ENCODE measurements around the gene PRKRA. TPM values are rescaled to one million over a fixed set of nuclear protein-coding genes. Genes with fewer than 3 reads are reported as not detected.

The PRKRA gene
- total and polyA plus RNA-seq, 2 donors (not counting 1 experiment from before 2014, with no cell fraction given), result 27.0 to 71.9 TPM

DNA sequence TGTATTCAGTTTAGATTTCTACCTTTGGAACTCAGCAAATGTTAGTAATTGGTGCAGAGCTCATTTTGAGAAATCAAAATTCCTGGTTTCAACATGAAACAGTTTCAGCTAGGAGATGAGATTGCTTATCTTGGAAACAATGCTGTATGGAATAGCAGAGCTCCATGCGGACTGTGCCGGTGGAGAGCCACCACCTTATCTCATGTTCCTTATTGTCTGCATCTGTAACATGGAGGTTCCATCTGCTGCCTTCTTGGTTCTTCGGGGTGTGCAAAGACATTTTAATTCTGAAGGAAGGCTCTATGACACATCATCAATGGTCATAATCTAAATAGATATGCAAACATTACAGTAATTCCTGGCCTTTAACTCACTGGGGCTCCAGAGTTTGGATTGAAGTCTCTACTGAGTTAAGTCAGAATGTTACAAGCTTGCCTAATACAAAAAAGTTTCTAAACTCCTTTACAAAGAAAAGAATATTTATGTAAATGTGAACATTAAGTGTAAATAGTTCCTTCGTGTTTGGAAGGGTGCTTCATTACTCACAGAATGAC lies 65.3 kb downstream of the PRKRA start:
- no peak for DNase-seq
- Histone ChIP-seq H4K20me1 (ENCODE audit: control insufficient read depth, insufficient read depth, low read length, poor library complexity, severe bottlenecking) (no peaks in the 10 kb centered on the region), H3K9ac (ENCODE audit: low read length) (no peak overlapping the region), H3K79me2 (ENCODE audit: control insufficient read depth, insufficient read depth, low read length) (no peaks in the 10 kb centered on the region), H2AFZ (ENCODE audit: insufficient read depth, low read depth, low read length, poor library complexity, severe bottlenecking) (no peak overlapping the region), H3K36me3 (replicated peaks in 1 of 2; ENCODE audit: control extremely low read depth in 1 of 2, control insufficient read depth in 1 of 2, extremely low read depth in 1 of 2, insufficient read depth in 2 of 2, low read length in 1 of 2) (no peaks in the 10 kb centered on the region), H3K27me3 (replicated peaks in 1 of 4; ENCODE audit: control extremely low read depth in 1 of 4, control insufficient read depth in 3 of 4, insufficient read depth in 4 of 4, low read length in 3 of 4) (no peaks in the 10 kb centered on the region), H3K4me3 (ENCODE audit: control extremely low read depth in 1 of 5, extremely low read depth in 1 of 5, insufficient read depth in 1 of 5, low read depth in 2 of 5, low read length in 4 of 5) (no peak overlapping the region), H3K4me1 (ENCODE audit: control insufficient read depth in 2 of 2, insufficient read depth in 2 of 2, low read length in 2 of 2) (no peaks in the 10 kb centered on the region), H3K4me2 (replicated peaks; ENCODE audit: low read depth, low read length, poor library complexity, severe bottlenecking) (no peak overlapping the region), H3K9me3 (ENCODE audit: control extremely low read depth in 1 of 3, control insufficient read depth in 2 of 3, insufficient read depth in 1 of 3, low read length in 2 of 3) (no peaks in the 10 kb centered on the region), H3K27ac (ENCODE audit: low read length in 2 of 2) (no peak overlapping the region)
- H3K4me3 Mint-ChIP-seq, result no peak overlapping the region
- intact Hi-C loops (cut with micrococcal nuclease), result no loop called here
- CTCF ChIA-PET, result interaction anchor here (1.1 kb wide), 1 partner anchor 9 kb away, joined by 4 read pairs; no protein-coding TSS in a partner anchor
- no CpG with 5 or more reads among the region's 4 CpGs for WGBS (ENCODE audit: insufficient coverage)
- ATAC-seq (ENCODE audit: low read depth), result no peak
- TF ChIP-seq, protein P1, sequence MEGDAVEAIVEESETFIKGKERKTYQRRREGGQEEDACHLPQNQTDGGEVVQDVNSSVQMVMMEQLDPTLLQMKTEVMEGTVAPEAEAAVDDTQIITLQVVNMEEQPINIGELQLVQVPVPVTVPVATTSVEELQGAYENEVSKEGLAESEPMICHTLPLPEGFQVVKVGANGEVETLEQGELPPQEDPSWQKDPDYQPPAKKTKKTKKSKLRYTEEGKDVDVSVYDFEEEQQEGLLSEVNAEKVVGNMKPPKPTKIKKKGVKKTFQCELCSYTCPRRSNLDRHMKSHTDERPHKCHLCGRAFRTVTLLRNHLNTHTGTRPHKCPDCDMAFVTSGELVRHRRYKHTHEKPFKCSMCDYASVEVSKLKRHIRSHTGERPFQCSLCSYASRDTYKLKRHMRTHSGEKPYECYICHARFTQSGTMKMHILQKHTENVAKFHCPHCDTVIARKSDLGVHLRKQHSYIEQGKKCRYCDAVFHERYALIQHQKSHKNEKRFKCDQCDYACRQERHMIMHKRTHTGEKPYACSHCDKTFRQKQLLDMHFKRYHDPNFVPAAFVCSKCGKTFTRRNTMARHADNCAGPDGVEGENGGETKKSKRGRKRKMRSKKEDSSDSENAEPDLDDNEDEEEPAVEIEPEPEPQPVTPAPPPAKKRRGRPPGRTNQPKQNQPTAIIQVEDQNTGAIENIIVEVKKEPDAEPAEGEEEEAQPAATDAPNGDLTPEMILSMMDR (IDR thresholded peaks at IDR 0.05), result no peak
- TF ChIP-seq EZH2 (IDR thresholded peaks at IDR 0.05; ENCODE audit: borderline replicate concordance, insufficient read depth, low read depth, low read length, poor library complexity, severe bottlenecking), result no peak
- H3K4me1 Mint-ChIP-seq, result no peaks in the 10 kb centered on the region
- H3K27me3 Mint-ChIP-seq, result peaks cover 3% of the 10 kb centered on the region
- H3K27ac Mint-ChIP-seq, result no peak overlapping the region
- no peaks in the 10 kb centered on the region for H3K9me3 Mint-ChIP-seq (ENCODE audit: insufficient read depth)
- POLR2A ChIA-PET, result no interaction called here

DNA sequence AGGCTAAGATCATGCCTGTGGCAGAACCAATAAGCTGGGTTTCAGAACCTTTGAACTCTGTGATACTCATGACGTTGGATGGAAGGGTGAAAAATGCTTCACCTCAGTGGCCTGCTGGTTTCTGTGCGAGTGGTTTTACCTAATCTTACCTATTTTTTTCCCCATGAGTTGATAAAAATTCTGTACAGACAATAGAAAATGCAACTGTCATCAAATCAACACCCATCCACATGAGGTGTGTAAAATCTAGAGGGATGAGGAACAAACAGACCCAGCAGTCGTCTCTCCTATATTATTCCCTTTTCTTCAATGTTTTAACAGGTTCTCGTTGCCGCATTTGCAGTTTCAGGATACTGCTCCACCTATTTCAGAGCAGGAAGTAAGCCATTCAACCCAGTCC lies 67.3 kb downstream of the PRKRA start:
- H3K4me3 ChIP-seq (ENCODE audit: control extremely low read depth in 1 of 5, extremely low read depth in 1 of 5, insufficient read depth in 1 of 5, low read depth in 2 of 5, low read length in 4 of 5), result no peak overlapping the region
- no peak overlapping the region for H3K9ac ChIP-seq (ENCODE audit: low read length)
- DNase-seq (no peak), ATAC-seq (ENCODE audit: low read depth) (no peak)
- WGBS (ENCODE audit: insufficient coverage), result no CpG with 5 or more reads among the region's 5 CpGs
- no peak overlapping the region for H3K27ac ChIP-seq (ENCODE audit: low read length in 2 of 2)
- Mint-ChIP-seq H3K4me1 (no peaks in the 10 kb centered on the region), H3K27ac (no peak overlapping the region), H3K27me3 (peaks cover 8% of the 10 kb centered on the region), H3K4me3 (no peak overlapping the region), H3K9me3 (ENCODE audit: insufficient read depth) (no peaks in the 10 kb centered on the region)
- TF ChIP-seq, protein P1 (IDR thresholded peaks at IDR 0.05), result no peak
- no peak for TF ChIP-seq EZH2 (IDR thresholded peaks at IDR 0.05; ENCODE audit: borderline replicate concordance, insufficient read depth, low read depth, low read length, poor library complexity, severe bottlenecking)
- H2AFZ ChIP-seq (ENCODE audit: insufficient read depth, low read depth, low read length, poor library complexity, severe bottlenecking), result no peak overlapping the region
- H3K79me2 ChIP-seq (ENCODE audit: control insufficient read depth, insufficient read depth, low read length), result no peaks in the 10 kb centered on the region
- H3K4me1 ChIP-seq (ENCODE audit: control insufficient read depth in 2 of 2, insufficient read depth in 2 of 2, low read length in 2 of 2), result no peaks in the 10 kb centered on the region
- H3K9me3 ChIP-seq (ENCODE audit: control extremely low read depth in 1 of 3, control insufficient read depth in 2 of 3, insufficient read depth in 1 of 3, low read length in 2 of 3), result no peaks in the 10 kb centered on the region
- H3K4me2 ChIP-seq (replicated peaks; ENCODE audit: low read depth, low read length, poor library complexity, severe bottlenecking), result no peak overlapping the region
- H3K27me3 ChIP-seq (replicated peaks in 1 of 4; ENCODE audit: control extremely low read depth in 1 of 4, control insufficient read depth in 3 of 4, insufficient read depth in 4 of 4, low read length in 3 of 4), result no peaks in the 10 kb centered on the region
- CTCF ChIA-PET, result no interaction called here
- H4K20me1 ChIP-seq (ENCODE audit: control insufficient read depth, insufficient read depth, low read length, poor library complexity, severe bottlenecking), result no peaks in the 10 kb centered on the region
- H3K36me3 ChIP-seq (replicated peaks in 1 of 2; ENCODE audit: control extremely low read depth in 1 of 2, control insufficient read depth in 1 of 2, extremely low read depth in 1 of 2, insufficient read depth in 2 of 2, low read length in 1 of 2), result no peaks in the 10 kb centered on the region
- POLR2A ChIA-PET, result no interaction called here
- intact Hi-C loops (cut with micrococcal nuclease), result no loop called here

Other genes starting within 250 kb of the PRKRA start
- 4.0 and 7.9 TPM in 2 replicates for gene PJVK, start 203 bp upstream of the PRKRA start, total RNA-seq
- 2.3 and 2.6 TPM in 2 replicates for gene PJVK, start 203 bp upstream of the PRKRA start, polyA plus RNA-seq
- 0.39 and 1.7 TPM in 2 replicates for gene FKBP7, start 27.4 kb upstream of the PRKRA start, total RNA-seq
- 0.97 and 1.2 TPM in 2 replicates for gene FKBP7, start 27.4 kb upstream of the PRKRA start, polyA plus RNA-seq
- gene PLEKHA3, start 29.3 kb upstream of the PRKRA start, total RNA-seq, result 29.3 and 37.7 TPM in 2 replicates
- gene PLEKHA3, start 29.3 kb upstream of the PRKRA start, polyA plus RNA-seq, result 4.8 and 6.3 TPM in 2 replicates

All from B cell (primary cell).